Vagina (tissue), 2 donors: Measurements from ENCODE around the gene BCOR. TPM values are rescaled to one million over a fixed set of nuclear protein-coding genes. Genes with fewer than 3 reads are reported as not detected.

Source experiments
- DNase-seq, 2 donors: peaks; one replicate each; pipeline ENCODE4 v3.0.0-alpha.2; 2017; ENCODE audit errors: extremely low spot score in 2 of 2
- H3K27ac ChIP-seq: fragments of 200-600 bp; sonication (generic); one replicate; pipeline ENCODE4 v1.5.1; 2019
- H3K27me3 ChIP-seq: fragments of 200-600 bp; sonication (generic); one replicate; pipeline ENCODE4 v1.5.1; 2019
- H3K36me3 ChIP-seq, 2 donors: fragments of 200-600 bp; sonication (generic); one replicate each; pipeline ENCODE4 v1.5.1; 2017 to 2019
- H3K4me1 ChIP-seq: fragments of 200-600 bp; sonication (generic); one replicate; pipeline ENCODE4 v1.5.1; 2019
- H3K4me3 ChIP-seq, 2 donors: fragments of 200-600 bp; sonication (generic); 1 replicate in 1 of 2; 2 replicates in 1 of 2; pipeline ENCODE4 v1.5.1; 2016 to 2019
- H3K9me3 ChIP-seq: fragments of 200-600 bp; sonication (generic); one replicate; pipeline ENCODE4 v1.5.1; 2019
- CTCF ChIP-seq, 3 experiments: fragments of 450-650 bp in 2 of 3; fragments of 200-600 bp in 1 of 3; sonication (generic) in 1 of 3; IDR thresholded peaks; one replicate each; pipeline ENCODE4 v1.5.1; 2017 to 2019; ENCODE audit warnings: antibody characterized with exemption in 3 of 3, mild to moderate bottlenecking in 2 of 3, moderate library complexity in 2 of 3
- POLR2A ChIP-seq, 2 donors: fragments of 450-650 bp; IDR thresholded peaks; one replicate each; pipeline ENCODE4 v1.6.1; 2017; ENCODE audit warnings: antibody characterized with exemption in 2 of 2, mild to moderate bottlenecking in 2 of 2, moderate library complexity in 2 of 2
- POLR2AphosphoS5 ChIP-seq, 2 donors: sonication (generic); formaldehyde crosslinking; IDR thresholded peaks; one replicate each; pipeline ENCODE4 v1.9.0; 2017; ENCODE audit warnings: antibody characterized with exemption in 2 of 2, mild to moderate bottlenecking in 2 of 2, low read depth in 1 of 2; ENCODE audit not compliant: insufficient read depth in 1 of 2
- intact Hi-C: fragments of 100-400 bp; cut with DNase I; formaldehyde crosslinking; loops from one replicate; pipeline ENCODE4 v1.15.1; 2023
- total RNA-seq: library from RNA; depleted of rRNA; stranded (reverse); fragments of >200 nt; gene quantifications from one replicate; pipeline ENCODE4 v1.2.3, GENCODE V29; 2016

The BCOR gene
- total RNA-seq, 1 donor from 2014 or later: 19.9 TPM

GRCh38 chrX:40016749-40017148, 81.0 kb downstream of the BCOR start:
- no peak for TF ChIP-seq CTCF (IDR thresholded peaks at IDR 0.05)
- TF ChIP-seq POLR2A (IDR thresholded peaks at IDR 0.05): no peak
- no peak for TF ChIP-seq POLR2AphosphoS5 (IDR thresholded peaks at IDR 0.05; ENCODE audit: insufficient read depth in 1 of 2, low read depth in 1 of 2)
- H3K9me3 ChIP-seq: peaks cover 3% of the 10 kb centered on the region
- no peak overlapping the region for H3K27ac ChIP-seq
- H3K36me3 ChIP-seq: no peaks in the 10 kb centered on the region
- peaks cover 20% of the 10 kb centered on the region for H3K4me1 ChIP-seq
- intact Hi-C loops: loop anchor here (10.0 kb wide), 1 partner anchor 292 kb away; no protein-coding TSS in a partner anchor
- no peaks in the 10 kb centered on the region for H3K27me3 ChIP-seq
- no peak for DNase-seq
- no peak overlapping the region for H3K4me3 ChIP-seq

- H3K9me3 ChIP-seq: no peaks in the 10 kb centered on the region
- H3K27me3 ChIP-seq: no peaks in the 10 kb centered on the region
- H3K36me3 ChIP-seq: no peaks in the 10 kb centered on the region
- intact Hi-C loops: loop anchor here (10.0 kb wide), 1 partner anchor 291 kb away; no protein-coding TSS in a partner anchor
- DNase-seq: no peak
- H3K27ac ChIP-seq: no peak overlapping the region
- TF ChIP-seq CTCF (IDR thresholded peaks at IDR 0.05) (no peak), POLR2A (IDR thresholded peaks at IDR 0.05) (no peak), POLR2AphosphoS5 (IDR thresholded peaks at IDR 0.05; ENCODE audit: insufficient read depth in 1 of 2, low read depth in 1 of 2) (no peak)
- no peak overlapping the region for H3K4me3 ChIP-seq
- H3K4me1 ChIP-seq: peaks cover 20% of the 10 kb centered on the region
Observed at GRCh38 chrX:40015693-40016092, 82.1 kb downstream of the BCOR start.

- TF ChIP-seq CTCF (IDR thresholded peaks at IDR 0.05): no peak
- TF ChIP-seq POLR2AphosphoS5 (IDR thresholded peaks at IDR 0.05; ENCODE audit: insufficient read depth in 1 of 2, low read depth in 1 of 2): peak; percentile 7 to 68
- TF ChIP-seq POLR2A (IDR thresholded peaks at IDR 0.05): no peak
- intact Hi-C loops: loop anchor here (5.0 to 10.0 kb wide), 2 partner anchors 84 to 289 kb away; partner anchors contain the start of gene BCOR
- Histone ChIP-seq H3K4me3 (peak overlapping the region; percentile 49 to 52), H3K36me3 (no peaks in the 10 kb centered on the region), H3K27me3 (no peaks in the 10 kb centered on the region), H3K4me1 (peaks cover 31% of the 10 kb centered on the region), H3K27ac (peak overlapping the region; percentile 76), H3K9me3 (no peaks in the 10 kb centered on the region)
- no peak for DNase-seq
Observed at GRCh38 chrX:40013266-40014195, 84.2 kb downstream of the BCOR start.

- H3K36me3 ChIP-seq: no peaks in the 10 kb centered on the region
- TF ChIP-seq POLR2A (IDR thresholded peaks at IDR 0.05) (no peak), CTCF (IDR thresholded peaks at IDR 0.05) (no peak), POLR2AphosphoS5 (IDR thresholded peaks at IDR 0.05; ENCODE audit: insufficient read depth in 1 of 2, low read depth in 1 of 2) (no peak)
- peak overlapping the region; percentile 76 for H3K27ac ChIP-seq
- H3K4me1 ChIP-seq: peaks cover 31% of the 10 kb centered on the region
- no peaks in the 10 kb centered on the region for H3K9me3 ChIP-seq
- H3K4me3 ChIP-seq: peak overlapping the region; percentile 49 to 52
- H3K27me3 ChIP-seq: no peaks in the 10 kb centered on the region
- intact Hi-C loops: loop anchor here (5.0 to 10.0 kb wide), 2 partner anchors 84 to 288 kb away; partner anchors contain the start of gene BCOR
- DNase-seq: no peak
Observed at GRCh38 chrX:40012868-40013265, 84.9 kb downstream of the BCOR start.
